ENCODE results near the gene FILIP1. TPM values are rescaled to one million over a fixed set of nuclear protein-coding genes. Genes with fewer than 3 reads are reported as not detected.

The FILIP1 gene
- total RNA-seq (1 to 10 TPM; 1.1 to 7.1 (median 2.7) TPM), polyA plus RNA-seq (1 to 10 TPM; 1.7 to 6.9 TPM)
- long read RNA-seq, donor 1, partial matches to known transcripts: 1 of 2 reads
- long read RNA-seq, donor 1, other reads (novel, unspliced or antisense): 1 of 2 reads
- long read RNA-seq, donor 2, partial matches to known transcripts: 167 of 167 reads
- long read RNA-seq, donor 2, other reads (novel, unspliced or antisense): 0 of 167 reads
- long read RNA-seq, donor 3, full-length matches to known transcripts: 3 of 10 reads
- long read RNA-seq, donor 3, partial matches to known transcripts: 2 of 10 reads
- long read RNA-seq, donor 3, other reads (novel, unspliced or antisense): 5 of 10 reads

- Histone ChIP-seq H3K36me3 (no peaks in the 10 kb centered on the region), H3K4me3 (peak within 1 kb of the TSS; percentile 32), H3K9me3 (no peaks in the 10 kb centered on the region), H3K27ac (peak within 1 kb of the TSS in 1 of 2 donors; percentile 64), H3K4me1 (ENCODE audit: insufficient read depth) (no peaks in the 10 kb centered on the region), H3K27me3 (no peaks in the 10 kb centered on the region)
- no peak for TF ChIP-seq POLR2A (IDR thresholded peaks at IDR 0.05)
- TF ChIP-seq EP300 (IDR thresholded peaks at IDR 0.05): no peak
- TF ChIP-seq CTCF (IDR thresholded peaks at IDR 0.05): no peak
- intact Hi-C loops (cut with DNase I): no loop called here
- 2 to 3% (median 2%) methylated on average over 10 of the region's 10 CpGs for WGBS, 3 donors
- peak; percentile 18 to 47 (median 32) for DNase-seq
These were observed at the start of gene FILIP1 for GRCh38 chr6:75493400-75494064. TSS of gene FILIP1 (minus strand) at chr6:75493800. CDS start at chr6:75414972, 78,828 bp downstream.

- 48 to 97% (median 83%) methylated on average over 2 of the region's 2 CpGs for WGBS, 3 donors
- no peaks in the 10 kb centered on the region for H3K4me1 ChIP-seq (ENCODE audit: insufficient read depth)
- no peak overlapping the region for H3K27ac ChIP-seq
- DNase-seq: no peak
- TF ChIP-seq CTCF (IDR thresholded peaks at IDR 0.05) (no peak), EP300 (IDR thresholded peaks at IDR 0.05) (no peak), POLR2A (IDR thresholded peaks at IDR 0.05) (no peak)
- no peaks in the 10 kb centered on the region for H3K9me3 ChIP-seq
- H3K36me3 ChIP-seq: no peaks in the 10 kb centered on the region
- intact Hi-C loops (cut with DNase I): no loop called here
- no peaks in the 10 kb centered on the region for H3K27me3 ChIP-seq
- H3K4me3 ChIP-seq: no peak overlapping the region
These were observed 49.7 kb upstream of the FILIP1 start for GRCh38 chr6:75543311-75543710.

GRCh38 chr6:75539136-75539535, 45.5 kb upstream of the FILIP1 start:
- DNase-seq: no peak
- no peaks in the 10 kb centered on the region for H3K4me1 ChIP-seq (ENCODE audit: insufficient read depth)
- 35 to 50% (median 50%) methylated on average over 4 of the region's 4 CpGs for WGBS, 3 donors
- no peak overlapping the region for H3K27ac ChIP-seq
- H3K36me3 ChIP-seq: no peaks in the 10 kb centered on the region
- no peaks in the 10 kb centered on the region for H3K9me3 ChIP-seq
- H3K4me3 ChIP-seq: no peak overlapping the region
- intact Hi-C loops (cut with DNase I): no loop called here
- no peaks in the 10 kb centered on the region for H3K27me3 ChIP-seq
- TF ChIP-seq EP300 (IDR thresholded peaks at IDR 0.05): no peak

DNA sequence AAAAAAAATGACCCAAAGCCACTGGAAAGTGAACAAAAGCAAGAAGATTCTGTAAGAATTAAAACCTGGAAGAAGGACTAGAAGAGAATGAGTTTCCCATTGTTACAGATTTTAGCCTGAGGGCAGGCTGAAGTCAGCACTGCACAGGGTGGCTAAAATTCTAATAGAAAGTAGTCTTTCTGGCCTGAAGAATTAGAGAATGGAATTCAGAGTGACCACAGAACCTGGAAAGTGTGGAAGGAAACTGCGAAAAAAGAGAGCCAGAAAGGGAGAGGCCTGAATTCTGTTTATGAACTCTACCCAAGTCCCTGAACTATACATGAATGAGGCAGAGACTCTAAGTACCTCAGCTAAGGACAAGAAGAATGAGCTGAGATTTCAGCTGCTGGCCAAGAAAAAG, 38.9 kb upstream of the FILIP1 start:
- Histone ChIP-seq H3K27me3 (no peaks in the 10 kb centered on the region), H3K9me3 (no peaks in the 10 kb centered on the region), H3K27ac (no peak overlapping the region), H3K36me3 (no peaks in the 10 kb centered on the region), H3K4me3 (no peak overlapping the region), H3K4me1 (ENCODE audit: insufficient read depth) (no peaks in the 10 kb centered on the region)
- 80 to 96% (median 92%) methylated on average over 1 of the region's 1 CpG for WGBS, 3 donors
- intact Hi-C loops (cut with DNase I): no loop called here
- DNase-seq: no peak
- no peak for TF ChIP-seq EP300 (IDR thresholded peaks at IDR 0.05)
- no peak for TF ChIP-seq POLR2A (IDR thresholded peaks at IDR 0.05)
- no peak for TF ChIP-seq CTCF (IDR thresholded peaks at IDR 0.05)

- TF ChIP-seq POLR2A (IDR thresholded peaks at IDR 0.05) (no peak), EP300 (IDR thresholded peaks at IDR 0.05) (no peak), CTCF (IDR thresholded peaks at IDR 0.05) (no peak)
- no peak for DNase-seq
- no peaks in the 10 kb centered on the region for H3K9me3 ChIP-seq
- WGBS, 3 donors: 35 to 44% (median 35%) methylated on average over 1 of the region's 1 CpG
- no peaks in the 10 kb centered on the region for H3K4me1 ChIP-seq (ENCODE audit: insufficient read depth)
- H3K27me3 ChIP-seq: no peaks in the 10 kb centered on the region
- H3K4me3 ChIP-seq: no peak overlapping the region
- H3K36me3 ChIP-seq: no peaks in the 10 kb centered on the region
- intact Hi-C loops (cut with DNase I): no loop called here
- no peak overlapping the region for H3K27ac ChIP-seq
These were observed 37.6 kb upstream of the FILIP1 start for GRCh38 chr6:75531174-75531573.

Measured in ovary (tissue), 10 donors.